ENCODE results near the gene MEA1. TPM values are rescaled to one million over a fixed set of nuclear protein-coding genes. Genes with fewer than 3 reads are reported as not detected.
A peak's percentile ranks its signal among the peaks of the same experiment; 100 is the strongest.

The MEA1 gene
- total and polyA plus RNA-seq, 10 of the 15 experiments (the other 5 are each of a cell fraction or from before 2014, with no cell fraction given): 59.1 to 148 (median 96.4) TPM

DNA sequence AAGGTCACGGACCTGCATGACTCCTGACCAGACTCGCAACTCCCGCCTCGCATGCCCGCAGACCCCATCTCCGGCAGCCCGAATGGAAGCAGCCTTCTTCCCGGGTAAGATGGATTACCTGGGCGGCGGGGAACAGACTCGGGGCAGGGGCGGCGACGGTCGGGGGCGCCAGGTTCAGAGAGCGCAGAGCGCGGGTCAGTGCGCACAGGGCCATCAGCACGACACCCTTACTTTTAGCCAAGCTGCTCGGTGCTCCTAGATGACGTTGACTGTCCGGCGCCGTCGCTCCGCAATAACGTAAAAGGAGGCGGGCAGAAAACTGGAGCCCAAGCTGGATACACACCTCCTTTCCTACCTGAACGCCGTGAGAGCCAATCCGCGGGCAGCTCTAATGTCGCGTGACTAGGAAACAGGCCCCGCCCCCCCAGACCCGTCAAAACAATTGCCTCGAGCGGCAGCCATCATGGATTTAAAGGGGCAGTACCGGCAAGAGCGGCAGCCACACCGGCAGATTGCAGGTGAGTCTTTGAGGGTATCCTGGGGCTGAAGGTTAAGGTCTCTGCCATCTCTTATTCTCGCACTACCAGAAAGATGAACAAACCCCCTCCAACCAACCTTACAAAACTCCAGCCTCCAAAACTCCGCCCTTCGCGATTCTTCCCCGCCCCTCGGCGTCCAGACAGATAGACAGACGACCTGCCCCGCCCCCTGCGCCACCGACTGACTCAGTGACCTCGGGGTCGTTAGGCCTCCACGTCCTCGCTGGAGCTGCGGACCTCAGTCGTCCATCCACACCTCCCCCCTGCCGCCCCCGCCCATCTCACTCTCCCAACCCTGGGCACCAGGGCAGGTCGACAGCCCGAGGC, 45.7 kb upstream of the MEA1 start, which contains the start of the genes KLC4 and MRPL2 (continued):
- TF ChIP-seq, protein P1, sequence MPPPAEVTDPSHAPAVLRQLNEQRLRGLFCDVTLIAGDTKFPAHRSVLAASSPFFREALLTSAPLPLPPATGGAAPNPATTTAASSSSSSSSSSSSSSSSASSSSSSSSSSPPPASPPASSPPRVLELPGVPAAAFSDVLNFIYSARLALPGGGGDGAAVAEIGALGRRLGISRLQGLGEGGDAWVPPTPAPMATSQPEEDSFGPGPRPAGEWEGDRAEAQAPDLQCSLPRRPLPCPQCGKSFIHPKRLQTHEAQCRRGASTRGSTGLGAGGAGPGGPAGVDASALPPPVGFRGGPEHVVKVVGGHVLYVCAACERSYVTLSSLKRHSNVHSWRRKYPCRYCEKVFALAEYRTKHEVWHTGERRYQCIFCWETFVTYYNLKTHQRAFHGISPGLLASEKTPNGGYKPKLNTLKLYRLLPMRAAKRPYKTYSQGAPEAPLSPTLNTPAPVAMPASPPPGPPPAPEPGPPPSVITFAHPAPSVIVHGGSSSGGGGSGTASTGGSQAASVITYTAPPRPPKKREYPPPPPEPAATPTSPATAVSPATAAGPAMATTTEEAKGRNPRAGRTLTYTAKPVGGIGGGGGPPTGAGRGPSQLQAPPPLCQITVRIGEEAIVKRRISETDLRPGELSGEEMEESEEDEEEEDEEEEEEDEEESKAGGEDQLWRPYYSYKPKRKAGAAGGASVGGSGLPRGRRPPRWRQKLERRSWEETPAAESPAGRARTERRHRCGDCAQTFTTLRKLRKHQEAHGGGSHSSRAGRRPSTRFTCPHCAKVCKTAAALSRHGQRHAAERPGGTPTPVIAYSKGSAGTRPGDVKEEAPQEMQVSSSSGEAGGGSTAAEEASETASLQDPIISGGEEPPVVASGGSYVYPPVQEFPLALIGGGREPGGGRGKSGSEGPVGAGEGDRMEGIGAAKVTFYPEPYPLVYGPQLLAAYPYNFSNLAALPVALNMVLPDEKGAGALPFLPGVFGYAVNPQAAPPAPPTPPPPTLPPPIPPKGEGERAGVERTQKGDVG (CRISPR knock-in tag; IDR thresholded peaks at IDR 0.05): no peak
- TF ChIP-seq SMARCA5 (IDR thresholded peaks at IDR 0.05) (no peak), KAT2A (conservative IDR thresholded peaks at IDR 0.05; ENCODE audit: control insufficient read depth, low read depth, low read length) (no peak), MLLT1 (IDR thresholded peaks at IDR 0.05) (peak; percentile 90), RUNX3 (IDR thresholded peaks at IDR 0.05; ENCODE audit: low read length) (no peak; the same call in 1 of the 2 replicates), CREB1 (IDR thresholded peaks at IDR 0.05; ENCODE audit: low read depth) (peak; percentile 100), ATF7 (IDR thresholded peaks at IDR 0.05; ENCODE audit: low read depth) (peak; percentile 48; the same call in 1 of the 2 replicates), SRF (IDR thresholded peaks at IDR 0.05; ENCODE audit: low read depth in 2 of 2, low read length in 2 of 2) (peak in 1 of 2 experiments; percentile 95; a peak in 2 of 4 replicates), STAT3 (IDR thresholded peaks at IDR 0.05; ENCODE audit: low read depth, low read length) (no peak), KDM1A (IDR thresholded peaks at IDR 0.05; ENCODE audit: borderline replicate concordance) (no peak), JUND (IDR thresholded peaks at IDR 0.05; ENCODE audit: low read depth, low read length) (no peak), TCF12 (IDR thresholded peaks at IDR 0.05; ENCODE audit: low read depth, low read length) (peak; percentile 43; the same call in 1 of the 2 replicates)
